Spleen (tissue), 11 donors: ENCODE data around the gene NCAN. TPM values are rescaled to one million over a fixed set of nuclear protein-coding genes. Genes with fewer than 3 reads are reported as not detected.

Experiments
- DNase-seq: peaks from one replicate; pipeline ENCODE4 v3.0.0-alpha.2; 2020
- H3K27ac ChIP-seq, 8 donors: fragments of 200-600 bp; sonication (generic) in 7 of 8; 1 replicate in 4 of 8; 2 replicates in 4 of 8; pipeline versions ENCODE4 v1.5.0 to v1.8.0; 2016 to 2021; ENCODE audit warnings: inconsistent platforms in 4 of 8, mild to moderate bottlenecking in 4 of 8, moderate library complexity in 1 of 8
- H3K27me3 ChIP-seq, 7 donors: fragments of 200-600 bp; sonication (generic) in 6 of 7; replicated peaks in 1 of 7; 1 replicate in 4 of 7; 2 replicates in 3 of 7; pipeline versions ENCODE4 v1.5.0 to v1.8.0; 2016 to 2021; ENCODE audit warnings: inconsistent platforms in 3 of 7, mild to moderate bottlenecking in 1 of 7
- H3K36me3 ChIP-seq, 6 donors: fragments of 200-600 bp; sonication (generic) in 5 of 6; 1 replicate in 4 of 6; 2 replicates in 2 of 6; pipeline versions ENCODE4 v1.5.0 to v1.8.0; 2016 to 2021; ENCODE audit warnings: inconsistent platforms in 2 of 6
- H3K4me1 ChIP-seq, 6 donors: fragments of 200-600 bp; sonication (generic) in 5 of 6; 1 replicate in 3 of 6; 2 replicates in 3 of 6; pipeline versions ENCODE4 v1.5.0 to v1.8.0; 2016 to 2021; ENCODE audit warnings: inconsistent platforms in 3 of 6
- H3K4me3 ChIP-seq, 8 donors: fragments of 200-600 bp; sonication (generic) in 7 of 8; 1 replicate in 4 of 8; 2 replicates in 4 of 8; pipeline versions ENCODE4 v1.5.0 to v1.8.0; 2016 to 2021; ENCODE audit warnings: inconsistent platforms in 4 of 8, mild to moderate bottlenecking in 4 of 8, moderate library complexity in 2 of 8
- H3K9me3 ChIP-seq, 8 donors: fragments of 200-600 bp; sonication (generic) in 7 of 8; 1 replicate in 4 of 8; 2 replicates in 4 of 8; pipeline versions ENCODE4 v1.5.0 to v1.8.0; 2016 to 2021; ENCODE audit warnings: inconsistent platforms in 4 of 8
- CTCF ChIP-seq, 11 experiments: fragments of 200-600 bp in 7 of 11; fragments of 450-650 bp in 4 of 11; sonication (generic) in 4 of 11; IDR thresholded peaks in 8 of 11; conservative IDR thresholded peaks in 3 of 11; 1 replicate in 7 of 11; 2 replicates in 4 of 11; pipeline versions ENCODE4 v1.4.0 to v1.8.0; 2016 to 2021; ENCODE audit warnings: antibody characterized with exemption in 11 of 11, inconsistent platforms in 4 of 11, mild to moderate bottlenecking in 1 of 11
- POLR2A ChIP-seq, 3 donors: fragments of 450-650 bp; IDR thresholded peaks; one replicate each; pipeline ENCODE4 v1.5.1; 2017; ENCODE audit warnings: antibody characterized with exemption in 3 of 3, mild to moderate bottlenecking in 1 of 3
- POLR2AphosphoS5 ChIP-seq, 3 donors: sonication (generic); formaldehyde crosslinking; IDR thresholded peaks; one replicate each; pipeline ENCODE4 v1.5.1; 2017; ENCODE audit warnings: antibody characterized with exemption in 3 of 3
- WGBS, 5 donors: extraction: QIAGEN DNeasy Blood & Tissue Kit in 3 of 5; methylation state at CpG; one replicate each; pipeline versions ENCODE4 v1.1.5 to v1.1.7; 2013 to 2018; 5-methylcytosine and 5-hydroxymethylcytosine counted together
- intact Hi-C: fragments of 100-400 bp; cut with DNase I; formaldehyde crosslinking; loops from one replicate; pipeline ENCODE4 v1.15.0; 2023; ENCODE audit warnings: low total_unique reads
- polyA plus RNA-seq, 3 donors: library from polyadenylated mRNA; stranded (reverse); fragments of 200-250 nt; gene quantifications; one replicate each; pipeline ENCODE4 v1.2.1, GENCODE V29; 2013
- total RNA-seq, 7 donors: library from RNA; depleted of rRNA in 3 of 7; stranded (reverse); fragments of >200 nt in 3 of 7; fragmentation: NEBNext Ultra II Directional in 4 of 7; extraction: Animal tissue kit (Norgen Biotek cat#: 25700) in 4 of 7; gene quantifications; one replicate each; pipeline versions ENCODE4 v1.1.0 to v1.2.1, GENCODE V29; 2016 to 2021
- donor health status: healthy with polysubstance abuse.
- donor health status: DM: no; HTN: no; CAD: no; lungs with moderate emphysema.
- donor health status: DM: no; HTN: no; CAD: no.
- donor health status: Bipolar disorder and iron deficiency.
- donor health status: healthy.
- donor health status: DM: no; HTN: no; CAD: no.
- donor health status: DM: yes; HTN: yes; CAD: no.

NCAN gene
- total and polyA plus RNA-seq, 10 donors: 0.17 TPM; not detected in 9

GRCh38 chr19:19279853-19280252, 68.1 kb downstream of the NCAN start:
- Histone ChIP-seq H3K4me1 (no peaks in the 10 kb centered on the region), H3K9me3 (no peaks in the 10 kb centered on the region), H3K27ac (no peak overlapping the region), H3K4me3 (no peak overlapping the region), H3K27me3 (no peaks in the 10 kb centered on the region), H3K36me3 (peaks cover 18 to 100% (median 95%) of the 10 kb centered on the region in 6 donors)
- intact Hi-C loops: no loop called here
- DNase-seq: no peak
- TF ChIP-seq POLR2A (IDR thresholded peaks at IDR 0.05): no peak
- no peak for TF ChIP-seq CTCF (IDR thresholded peaks at IDR 0.05 in 8 of 11, conservative IDR thresholded peaks at IDR 0.05 in 3 of 11)
- TF ChIP-seq POLR2AphosphoS5 (IDR thresholded peaks at IDR 0.05): peak in 1 of 3 donors; percentile 14
- 94 to 99% (median 95%) methylated on average over 13 to 16 of the region's 16 CpGs for WGBS, 5 donors

- Histone ChIP-seq H3K4me1 (no peaks in the 10 kb centered on the region), H3K9me3 (no peaks in the 10 kb centered on the region), H3K27me3 (no peaks in the 10 kb centered on the region), H3K27ac (no peak overlapping the region), H3K4me3 (no peak overlapping the region), H3K36me3 (peaks cover 18 to 100% (median 94%) of the 10 kb centered on the region in 6 donors)
- no peak for TF ChIP-seq POLR2AphosphoS5 (IDR thresholded peaks at IDR 0.05)
- no peak for TF ChIP-seq POLR2A (IDR thresholded peaks at IDR 0.05)
- TF ChIP-seq CTCF (IDR thresholded peaks at IDR 0.05 in 8 of 11, conservative IDR thresholded peaks at IDR 0.05 in 3 of 11): no peak
- 90 to 97% (median 95%) methylated on average over 8 to 16 of the region's 16 CpGs for WGBS, 5 donors
- intact Hi-C loops: no loop called here
- DNase-seq: no peak
These were observed 68.8 kb downstream of the NCAN start for GRCh38 chr19:19280561-19280960.

GRCh38 chr19:19285686-19286085, 73.9 kb downstream of the NCAN start:
- H3K4me1 ChIP-seq: no peaks in the 10 kb centered on the region
- H3K9me3 ChIP-seq: no peaks in the 10 kb centered on the region
- no peaks in the 10 kb centered on the region for H3K27me3 ChIP-seq
- intact Hi-C loops: no loop called here
- no peak overlapping the region for H3K4me3 ChIP-seq
- WGBS, 5 donors: 94 to 98% (median 98%) methylated on average over 10 of the region's 10 CpGs
- no peak for DNase-seq
- peaks cover 0 to 100% (median 85%) of the 10 kb centered on the region in 6 donors for H3K36me3 ChIP-seq
- TF ChIP-seq CTCF (IDR thresholded peaks at IDR 0.05 in 8 of 11, conservative IDR thresholded peaks at IDR 0.05 in 3 of 11): no peak
- no peak for TF ChIP-seq POLR2A (IDR thresholded peaks at IDR 0.05)
- no peak for TF ChIP-seq POLR2AphosphoS5 (IDR thresholded peaks at IDR 0.05)
- H3K27ac ChIP-seq: no peak overlapping the region

GRCh38 chr19:19292607-19293006, 80.8 kb downstream of the NCAN start:
- DNase-seq: no peak
- intact Hi-C loops: no loop called here
- 94 to 100% (median 97%) methylated on average over 5 of the region's 5 CpGs for WGBS, 5 donors
- H3K9me3 ChIP-seq: peaks cover 0 to 13% (median 9%) of the 10 kb centered on the region in 8 donors
- no peak overlapping the region for H3K4me3 ChIP-seq
- no peaks in the 10 kb centered on the region for H3K27me3 ChIP-seq
- H3K4me1 ChIP-seq: no peaks in the 10 kb centered on the region
- TF ChIP-seq POLR2A (IDR thresholded peaks at IDR 0.05) (no peak), POLR2AphosphoS5 (IDR thresholded peaks at IDR 0.05) (no peak), CTCF (IDR thresholded peaks at IDR 0.05 in 8 of 11, conservative IDR thresholded peaks at IDR 0.05 in 3 of 11) (no peak)
- peaks cover 0 to 100% (median 75%) of the 10 kb centered on the region in 6 donors for H3K36me3 ChIP-seq
- no peak overlapping the region for H3K27ac ChIP-seq
